ENCODE measurements around the gene IKZF1.

DNA sequence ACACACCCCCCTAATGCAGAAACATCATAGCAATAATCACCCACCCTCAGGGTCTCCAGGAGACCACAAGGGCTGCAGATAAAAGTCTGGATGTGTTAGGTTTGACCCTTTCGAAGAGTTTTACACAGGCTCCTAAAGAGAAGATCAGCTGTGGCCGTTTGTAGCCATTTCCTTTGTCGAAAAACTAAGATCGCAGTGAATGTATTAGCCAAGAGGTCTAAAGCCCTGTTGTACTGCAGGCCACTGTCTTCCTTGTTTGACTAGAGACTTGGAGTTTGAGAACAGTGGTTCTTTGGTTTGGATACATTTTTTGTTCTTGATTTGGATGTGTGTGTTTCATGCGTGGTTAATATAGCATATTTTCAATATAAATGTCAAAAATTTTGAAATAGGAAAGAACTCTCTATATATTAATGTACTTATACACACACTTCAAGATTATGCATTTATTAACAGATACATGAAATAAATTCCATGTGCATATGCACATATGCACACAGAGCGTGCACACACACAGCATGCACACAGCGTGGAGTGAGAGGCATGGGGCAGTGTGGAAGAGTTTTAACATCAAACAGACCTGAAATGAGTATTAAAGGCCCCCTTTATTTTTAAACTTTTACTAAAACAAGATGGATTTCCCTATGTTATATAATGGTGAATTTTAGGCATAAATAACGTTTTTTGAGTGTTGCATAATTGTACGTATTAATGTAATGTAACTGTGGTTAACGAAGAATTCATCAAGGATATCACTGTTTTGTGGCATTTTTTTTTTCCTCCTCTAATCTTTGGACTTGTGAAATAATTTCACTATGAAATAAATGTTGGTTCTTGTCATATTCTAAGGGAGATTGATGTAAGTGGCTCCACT, 2.2 kb downstream of the IKZF1 start:
- TF ChIP-seq, protein P1, sequence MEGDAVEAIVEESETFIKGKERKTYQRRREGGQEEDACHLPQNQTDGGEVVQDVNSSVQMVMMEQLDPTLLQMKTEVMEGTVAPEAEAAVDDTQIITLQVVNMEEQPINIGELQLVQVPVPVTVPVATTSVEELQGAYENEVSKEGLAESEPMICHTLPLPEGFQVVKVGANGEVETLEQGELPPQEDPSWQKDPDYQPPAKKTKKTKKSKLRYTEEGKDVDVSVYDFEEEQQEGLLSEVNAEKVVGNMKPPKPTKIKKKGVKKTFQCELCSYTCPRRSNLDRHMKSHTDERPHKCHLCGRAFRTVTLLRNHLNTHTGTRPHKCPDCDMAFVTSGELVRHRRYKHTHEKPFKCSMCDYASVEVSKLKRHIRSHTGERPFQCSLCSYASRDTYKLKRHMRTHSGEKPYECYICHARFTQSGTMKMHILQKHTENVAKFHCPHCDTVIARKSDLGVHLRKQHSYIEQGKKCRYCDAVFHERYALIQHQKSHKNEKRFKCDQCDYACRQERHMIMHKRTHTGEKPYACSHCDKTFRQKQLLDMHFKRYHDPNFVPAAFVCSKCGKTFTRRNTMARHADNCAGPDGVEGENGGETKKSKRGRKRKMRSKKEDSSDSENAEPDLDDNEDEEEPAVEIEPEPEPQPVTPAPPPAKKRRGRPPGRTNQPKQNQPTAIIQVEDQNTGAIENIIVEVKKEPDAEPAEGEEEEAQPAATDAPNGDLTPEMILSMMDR (IDR thresholded peaks at IDR 0.05): no peak
- TF ChIP-seq POLR2AphosphoS5 (IDR thresholded peaks at IDR 0.05) (no peak), EP300 (IDR thresholded peaks at IDR 0.05) (no peak)
